HG03460 (cell line): ENCODE results near the gene TRIP6.
"Not testable (repeated sequence)": the region's sequence is repeated elsewhere in the genome, so short reads cannot be mapped to it uniquely, and the experiment has no call there.

Source experiments
- ATAC-seq: cut with Tn5 transposase; IDR thresholded peaks from one replicate; pipeline ENCODE4 v1.9.1; 2021; ENCODE audit not compliant: unreplicated experiment

TRIP6 gene

DNA sequence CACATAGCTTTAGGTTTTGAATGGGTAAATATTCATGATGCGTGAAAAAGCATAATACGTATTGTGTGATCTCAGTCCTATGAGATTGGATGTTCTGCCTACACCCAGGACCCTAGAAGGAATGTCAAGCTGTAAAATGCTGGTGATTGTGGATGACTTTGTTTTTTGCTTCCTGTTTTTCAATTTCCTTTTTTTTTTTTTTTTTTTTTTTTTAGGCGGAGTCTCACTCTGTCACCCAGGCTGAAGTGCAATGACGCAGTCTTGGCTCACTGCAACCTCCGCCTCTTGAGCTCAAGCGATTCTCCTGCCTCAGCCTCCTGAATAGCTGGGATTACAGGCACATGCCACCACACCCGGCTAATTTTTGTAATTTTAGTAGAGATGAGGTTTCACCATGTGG lies 43.3 kb downstream of the TRIP6 start:
- ATAC-seq, result not testable (repeated sequence)

- no peak for ATAC-seq
Measured at GRCh38 chr7:100911484-100911883, 44.3 kb downstream of the TRIP6 start.

DNA sequence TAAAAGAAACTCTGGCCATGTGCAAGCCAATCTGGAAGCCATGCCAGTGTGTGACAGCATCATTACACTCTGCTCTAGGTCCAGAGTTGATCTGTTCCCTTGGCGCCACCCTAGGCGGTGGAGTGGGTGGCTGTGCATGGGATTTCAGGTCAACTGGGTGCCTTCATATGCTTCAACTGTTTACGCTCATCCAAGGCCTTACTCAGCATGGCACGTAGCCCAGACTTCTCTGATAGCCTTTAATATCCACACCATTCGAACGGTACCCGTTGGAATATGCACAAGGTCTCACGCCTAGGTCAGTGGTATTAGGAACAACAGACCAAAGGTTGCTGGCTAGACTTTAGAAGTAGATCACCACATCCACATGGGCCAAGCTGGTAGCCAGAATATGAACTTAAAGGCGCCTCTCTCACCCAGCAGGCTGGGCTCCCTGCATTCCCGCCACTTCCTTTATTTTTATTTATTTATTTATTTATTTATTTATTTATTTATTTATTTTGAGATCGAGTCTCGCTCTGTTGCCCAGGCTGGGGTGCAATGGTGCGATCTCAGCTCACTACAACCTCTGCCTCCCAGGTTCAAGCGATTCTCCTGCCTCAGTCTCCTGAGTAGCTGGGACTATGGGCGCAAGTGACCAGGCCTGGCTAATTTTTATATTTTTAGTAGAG lies 47.2 kb downstream of the TRIP6 start:
- ATAC-seq, result no peak

DNA sequence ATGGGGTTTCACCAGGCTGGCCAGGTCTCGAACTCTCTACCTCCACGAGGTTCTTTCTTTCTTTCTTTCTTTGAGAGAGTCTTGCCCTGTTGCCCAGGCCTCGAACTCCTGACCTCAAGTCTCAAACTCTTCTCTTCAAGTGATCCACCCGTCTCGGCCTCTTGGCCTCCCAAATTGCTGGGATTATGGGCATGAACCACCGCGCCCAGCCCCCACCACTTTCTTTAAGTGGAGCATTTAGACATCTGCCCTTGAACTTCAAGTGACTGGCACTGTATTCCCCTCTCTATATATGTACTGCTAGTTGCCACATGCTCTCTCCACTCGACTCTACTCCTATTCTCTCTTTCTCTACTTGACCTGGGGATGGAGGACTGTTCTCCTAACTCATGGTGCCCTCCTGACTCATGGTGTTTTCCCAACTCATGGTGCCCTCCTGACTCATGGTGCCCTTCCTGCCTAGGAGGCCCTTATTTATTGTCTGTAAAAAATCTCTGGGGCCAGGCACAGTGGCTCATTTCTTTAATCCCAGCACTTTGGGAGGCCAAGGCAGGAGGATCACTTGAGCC lies 47.8 kb downstream of the TRIP6 start:
- ATAC-seq, result no peak

- ATAC-seq, result not testable (repeated sequence)
Measured at GRCh38 chr7:100919335-100919734, 52.1 kb downstream of the TRIP6 start.

DNA sequence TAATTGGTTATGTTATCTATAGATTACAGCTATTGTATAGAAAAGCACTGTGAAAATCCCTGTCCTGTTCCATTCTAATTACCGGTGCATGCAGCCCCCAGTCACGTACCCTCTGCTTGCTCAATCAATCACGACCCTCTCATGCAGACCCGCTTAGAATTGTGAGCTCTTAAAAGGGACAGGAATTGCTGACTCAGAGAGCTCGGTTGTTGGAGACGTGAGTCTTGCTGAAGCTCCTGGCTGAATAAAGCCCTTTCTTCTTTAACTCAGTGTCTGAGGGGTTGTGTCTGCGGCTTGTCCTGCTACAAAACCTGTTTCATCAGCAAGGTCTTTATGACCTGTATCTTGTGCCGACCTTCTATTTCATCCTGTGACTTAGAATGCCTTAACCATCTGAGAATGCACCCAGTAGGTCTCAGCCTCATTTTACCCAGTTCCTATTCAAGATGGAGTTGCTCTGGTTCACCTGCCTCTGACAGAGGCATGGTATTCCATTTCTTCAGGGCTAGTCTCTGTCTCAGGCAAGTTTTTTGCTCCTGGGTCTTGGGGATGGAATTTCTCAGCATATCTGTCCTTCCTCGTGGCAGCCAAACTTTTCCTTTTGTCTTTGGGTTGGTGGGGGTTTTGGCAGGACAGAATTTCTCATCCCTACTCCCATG lies 52.7 kb downstream of the TRIP6 start:
- not testable (repeated sequence) for ATAC-seq

DNA sequence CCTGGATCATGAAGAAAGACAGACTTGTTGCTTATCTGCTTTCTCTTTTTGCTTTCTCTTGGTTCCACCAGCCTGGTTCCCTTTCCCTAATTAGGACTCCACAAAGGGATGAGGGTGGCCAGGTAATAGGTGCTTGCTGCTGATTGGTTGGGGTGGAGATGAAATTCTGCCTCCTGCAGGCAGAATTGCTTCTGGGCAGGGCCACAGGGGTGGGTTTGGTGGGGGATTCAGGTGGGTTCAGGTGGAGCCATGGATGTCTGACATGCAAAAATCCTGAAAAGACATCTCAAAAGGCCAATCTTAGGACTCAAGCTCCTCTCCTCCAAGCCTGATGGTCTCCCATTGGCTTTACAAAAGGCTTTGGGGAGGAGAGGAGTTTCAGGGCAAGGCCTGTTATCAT lies 53.9 kb downstream of the TRIP6 start:
- no peak for ATAC-seq
